Spleen (tissue), 7 donors: ENCODE results near the gene SORCS3.

ENCODE experiments used
- POLR2A ChIP-seq, 3 donors: fragments of 450-650 bp; IDR thresholded peaks; one replicate each; pipeline ENCODE4 v1.5.1; 2017; ENCODE audit warnings: antibody characterized with exemption in 3 of 3, mild to moderate bottlenecking in 1 of 3
- POLR2AphosphoS5 ChIP-seq, 3 donors: sonication (generic); formaldehyde crosslinking; IDR thresholded peaks; one replicate each; pipeline ENCODE4 v1.5.1; 2017; ENCODE audit warnings: antibody characterized with exemption in 3 of 3
- TF ChIP-seq, protein P1 (sequence below), 11 experiments: fragments of 200-600 bp in 7 of 11; fragments of 450-650 bp in 4 of 11; sonication (generic) in 4 of 11; IDR thresholded peaks in 8 of 11; conservative IDR thresholded peaks in 3 of 11; 1 replicate in 7 of 11; 2 replicates in 4 of 11; pipeline versions ENCODE4 v1.4.0 to v1.8.0; 2016 to 2021; ENCODE audit warnings: antibody characterized with exemption in 11 of 11, inconsistent platforms in 4 of 11, mild to moderate bottlenecking in 1 of 11
- donor health status: DM: no; HTN: no; CAD: no; lungs with moderate emphysema.
- donor health status: DM: no; HTN: no; CAD: no.
- donor health status: DM: no; HTN: no; CAD: no.

DNA sequence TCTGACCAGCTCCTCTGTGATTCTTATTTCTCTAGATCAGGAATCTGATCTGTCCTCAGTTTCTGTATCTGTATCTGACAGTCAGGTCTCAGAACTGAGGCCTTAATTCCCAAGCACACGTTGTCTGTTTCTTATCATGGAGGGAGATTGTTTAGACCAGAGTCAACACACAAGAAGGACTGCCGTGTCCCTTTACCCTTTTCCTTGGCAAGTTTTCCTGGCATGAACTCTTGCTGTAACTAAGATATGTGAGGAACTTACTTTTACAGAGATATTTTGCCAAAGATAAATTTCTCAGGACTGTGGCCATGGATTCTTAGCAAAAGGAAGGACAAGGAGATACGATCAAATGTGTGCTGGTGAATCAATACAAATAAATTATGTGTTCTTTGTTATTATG, 181.0 kb downstream of the SORCS3 start:
- TF ChIP-seq, protein P1, sequence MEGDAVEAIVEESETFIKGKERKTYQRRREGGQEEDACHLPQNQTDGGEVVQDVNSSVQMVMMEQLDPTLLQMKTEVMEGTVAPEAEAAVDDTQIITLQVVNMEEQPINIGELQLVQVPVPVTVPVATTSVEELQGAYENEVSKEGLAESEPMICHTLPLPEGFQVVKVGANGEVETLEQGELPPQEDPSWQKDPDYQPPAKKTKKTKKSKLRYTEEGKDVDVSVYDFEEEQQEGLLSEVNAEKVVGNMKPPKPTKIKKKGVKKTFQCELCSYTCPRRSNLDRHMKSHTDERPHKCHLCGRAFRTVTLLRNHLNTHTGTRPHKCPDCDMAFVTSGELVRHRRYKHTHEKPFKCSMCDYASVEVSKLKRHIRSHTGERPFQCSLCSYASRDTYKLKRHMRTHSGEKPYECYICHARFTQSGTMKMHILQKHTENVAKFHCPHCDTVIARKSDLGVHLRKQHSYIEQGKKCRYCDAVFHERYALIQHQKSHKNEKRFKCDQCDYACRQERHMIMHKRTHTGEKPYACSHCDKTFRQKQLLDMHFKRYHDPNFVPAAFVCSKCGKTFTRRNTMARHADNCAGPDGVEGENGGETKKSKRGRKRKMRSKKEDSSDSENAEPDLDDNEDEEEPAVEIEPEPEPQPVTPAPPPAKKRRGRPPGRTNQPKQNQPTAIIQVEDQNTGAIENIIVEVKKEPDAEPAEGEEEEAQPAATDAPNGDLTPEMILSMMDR (IDR thresholded peaks at IDR 0.05 in 8 of 11, conservative IDR thresholded peaks at IDR 0.05 in 3 of 11), result no peak
- TF ChIP-seq POLR2A (IDR thresholded peaks at IDR 0.05), result no peak
- no peak for TF ChIP-seq POLR2AphosphoS5 (IDR thresholded peaks at IDR 0.05)
